KOPT-K1 (cell line): ENCODE measurements around the gene ECSIT.

Experiments
- H3K27ac ChIP-seq: fragments of 200-600 bp; sonication (generic); 2 replicates; pipeline ENCODE4 v1.5.1; 2016; ENCODE audit warnings: antibody characterized with exemption, mild to moderate bottlenecking, low read depth, low read length; ENCODE audit not compliant: poor library complexity, severe bottlenecking
- H3K36me3 ChIP-seq: fragments of 200-600 bp; sonication (generic); 2 replicates; pipeline ENCODE4 v1.5.1; 2017; ENCODE audit warnings: antibody characterized with exemption, mild to moderate bottlenecking, low read length, moderate library complexity; ENCODE audit not compliant: insufficient read depth
- H3K9me3 ChIP-seq: fragments of 200-600 bp; sonication (generic); 2 replicates; pipeline ENCODE4 v1.5.1; 2017; ENCODE audit warnings: antibody characterized with exemption, low read length, mild to moderate bottlenecking; ENCODE audit not compliant: insufficient read depth, poor library complexity, severe bottlenecking

The ECSIT gene

DNA sequence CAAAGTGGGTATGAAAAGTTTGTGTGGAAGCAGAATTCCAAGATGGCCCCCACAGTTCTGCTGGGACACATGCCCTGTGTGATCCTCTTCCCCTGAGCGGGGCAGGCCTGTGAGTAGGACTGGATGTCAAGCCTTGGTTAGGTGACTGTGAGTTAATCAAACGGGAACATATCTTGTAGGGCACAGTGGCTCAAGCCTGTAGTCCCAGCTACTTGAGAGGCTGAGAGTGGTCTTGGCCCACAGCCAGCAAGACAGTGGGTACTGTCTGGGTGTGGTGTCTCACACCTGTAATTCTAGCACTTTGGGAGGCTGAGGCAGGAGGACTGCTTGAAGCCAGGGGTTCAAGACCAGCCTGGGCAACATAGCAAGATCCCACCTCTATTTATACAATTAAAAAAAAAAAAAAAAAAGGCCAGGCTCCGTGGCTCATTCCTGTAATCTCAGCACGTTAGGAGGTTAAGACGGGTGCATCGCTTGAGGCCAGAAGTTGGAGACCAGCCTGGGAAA, 29.7 kb downstream of the ECSIT start:
- H3K9me3 ChIP-seq = no peaks in the 10 kb centered on the region
- no peak overlapping the region for H3K27ac ChIP-seq
- peaks cover 21% of the 10 kb centered on the region for H3K36me3 ChIP-seq

DNA sequence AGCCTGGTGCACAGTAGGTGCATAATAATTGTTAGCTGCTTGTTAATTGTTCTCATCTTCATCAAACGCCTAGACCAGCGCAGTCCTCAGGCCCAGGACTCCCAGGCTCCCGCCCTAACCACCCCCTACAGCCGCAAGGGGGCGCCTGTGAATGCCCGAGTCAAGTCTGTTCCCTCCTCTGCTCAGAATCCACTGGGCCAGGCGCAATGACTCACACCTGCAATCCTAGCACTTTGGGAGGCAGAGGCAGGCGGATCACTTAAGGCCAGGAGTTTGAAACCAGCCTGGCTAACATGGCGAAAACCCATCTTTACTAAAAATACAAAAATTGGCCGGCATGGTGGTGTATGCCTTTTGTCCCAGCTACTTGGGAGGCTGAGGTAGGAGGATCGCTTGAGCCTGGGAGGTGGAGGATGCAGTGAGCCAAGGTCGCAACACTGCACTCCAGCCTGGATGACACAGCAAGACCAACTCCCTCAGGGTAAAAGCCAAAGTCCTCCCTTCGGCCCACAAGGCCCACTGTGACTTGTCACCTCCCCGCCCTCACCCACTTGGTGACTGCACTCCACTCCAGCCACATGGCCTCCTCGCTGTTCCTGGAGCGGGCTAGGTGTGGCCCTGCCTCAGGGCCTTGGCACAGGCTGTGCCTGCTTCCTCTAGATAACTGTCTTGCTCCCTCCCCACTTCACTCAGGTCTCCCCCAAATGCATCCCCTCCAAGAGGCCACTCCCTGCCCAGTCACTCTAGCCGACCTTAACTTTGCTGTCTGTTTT, 32.4 kb downstream of the ECSIT start:
- Histone ChIP-seq H3K36me3 (peaks cover 21% of the 10 kb centered on the region), H3K9me3 (no peaks in the 10 kb centered on the region), H3K27ac (no peak overlapping the region)

DNA sequence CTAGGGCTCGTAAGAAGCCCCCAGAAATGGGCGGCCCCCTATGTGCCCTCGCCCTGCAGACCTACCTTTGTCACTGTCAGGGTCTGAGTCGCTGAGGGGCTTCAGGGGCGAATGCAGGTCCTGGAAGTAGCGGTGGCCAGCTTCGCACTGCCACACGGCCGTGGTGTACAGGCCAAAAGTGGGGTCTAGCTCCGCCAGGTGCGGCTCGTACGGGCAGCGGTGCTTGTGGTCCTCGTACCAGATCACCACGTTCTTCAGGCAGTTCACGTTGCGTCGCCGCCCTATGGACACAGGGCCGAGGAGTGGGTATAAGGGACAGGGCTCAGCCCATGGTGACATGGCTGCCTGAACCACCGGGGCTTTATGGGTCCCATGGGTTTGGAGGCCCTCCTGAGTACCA, 33.0 kb downstream of the ECSIT start:
- Histone ChIP-seq H3K36me3 (peaks cover 27% of the 10 kb centered on the region), H3K27ac (no peak overlapping the region), H3K9me3 (no peaks in the 10 kb centered on the region)

DNA sequence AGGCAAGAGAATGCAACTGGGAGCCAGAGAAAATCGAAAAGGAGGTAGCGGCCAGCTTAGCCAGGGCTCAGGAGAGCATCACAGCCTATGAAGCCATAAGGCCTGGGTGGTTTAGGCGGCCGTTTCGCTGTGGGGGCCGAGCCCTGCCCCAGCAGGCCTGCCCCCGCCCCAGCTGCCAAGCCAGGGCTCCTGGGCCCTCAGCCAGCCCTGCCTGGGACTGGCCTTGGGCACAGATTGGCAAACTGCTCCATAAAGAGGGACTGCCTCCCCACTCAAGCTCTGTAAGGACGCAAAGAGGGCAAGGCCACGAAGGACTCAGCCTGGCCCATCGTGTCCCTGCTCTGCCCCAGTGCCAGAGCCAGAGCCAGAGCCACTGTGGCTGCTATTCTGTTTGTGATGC, 33.5 kb downstream of the ECSIT start:
- no peaks in the 10 kb centered on the region for H3K9me3 ChIP-seq
- H3K36me3 ChIP-seq = peaks cover 31% of the 10 kb centered on the region
- no peak overlapping the region for H3K27ac ChIP-seq

DNA sequence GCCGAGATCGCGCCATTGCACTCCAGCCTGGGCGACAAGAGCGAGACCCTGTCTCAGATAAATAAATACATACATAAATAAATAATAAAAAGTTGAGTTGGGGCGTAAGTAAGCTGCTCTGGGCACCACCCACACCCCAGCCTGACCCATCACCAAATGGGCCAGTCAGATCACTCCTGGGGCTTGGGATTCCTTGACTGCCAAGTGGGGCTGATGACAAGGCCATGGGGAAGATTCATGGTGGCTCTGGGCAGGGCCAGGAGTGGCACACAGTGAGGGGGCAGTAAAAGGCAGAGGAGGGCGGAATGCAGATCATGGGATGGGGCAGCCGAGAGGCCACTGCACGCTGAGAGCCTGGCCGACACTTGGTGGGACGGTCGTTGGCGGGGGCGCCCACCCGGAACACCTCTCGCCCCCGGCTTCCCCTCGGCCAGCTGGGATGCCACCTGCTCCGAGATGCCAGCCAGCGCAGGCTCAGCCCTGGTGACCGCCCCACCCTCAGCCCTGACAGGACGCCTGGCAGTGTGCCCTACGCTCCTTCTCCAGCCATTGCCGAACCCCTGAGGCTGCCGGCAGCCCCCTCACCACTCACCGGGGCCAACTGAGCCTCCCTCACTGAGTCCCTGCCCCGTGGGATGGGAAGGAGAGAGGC, 34.2 kb downstream of the ECSIT start:
- Histone ChIP-seq H3K9me3 (no peaks in the 10 kb centered on the region), H3K36me3 (peaks cover 38% of the 10 kb centered on the region)

DNA sequence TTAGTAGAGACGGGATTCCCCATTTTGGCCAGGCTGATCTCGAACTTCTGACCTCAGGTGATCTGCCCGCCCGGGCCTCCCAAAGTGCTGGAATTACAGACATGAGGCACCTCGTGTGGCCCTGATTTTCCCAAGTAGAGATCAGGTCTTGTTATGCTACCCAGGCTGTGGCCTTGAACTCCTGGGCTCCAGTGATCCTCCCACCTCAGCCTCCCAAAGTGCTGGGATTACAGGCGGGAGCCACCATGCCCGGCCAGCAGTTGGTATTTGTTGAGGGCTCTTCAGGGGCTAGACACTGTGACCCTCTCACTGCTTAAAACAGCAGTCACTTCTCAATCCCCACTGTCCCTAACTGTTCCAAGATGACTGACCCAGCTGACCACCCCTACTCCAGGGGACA, 39.6 kb downstream of the ECSIT start:
- peaks cover 21% of the 10 kb centered on the region; the same call in 1 of the 2 replicates for H3K36me3 ChIP-seq
- no peak overlapping the region for H3K27ac ChIP-seq
- no peaks in the 10 kb centered on the region for H3K9me3 ChIP-seq

More for the DNA sequence above, 34.2 kb downstream of the ECSIT start:
- no peak overlapping the region for H3K27ac ChIP-seq

DNA sequence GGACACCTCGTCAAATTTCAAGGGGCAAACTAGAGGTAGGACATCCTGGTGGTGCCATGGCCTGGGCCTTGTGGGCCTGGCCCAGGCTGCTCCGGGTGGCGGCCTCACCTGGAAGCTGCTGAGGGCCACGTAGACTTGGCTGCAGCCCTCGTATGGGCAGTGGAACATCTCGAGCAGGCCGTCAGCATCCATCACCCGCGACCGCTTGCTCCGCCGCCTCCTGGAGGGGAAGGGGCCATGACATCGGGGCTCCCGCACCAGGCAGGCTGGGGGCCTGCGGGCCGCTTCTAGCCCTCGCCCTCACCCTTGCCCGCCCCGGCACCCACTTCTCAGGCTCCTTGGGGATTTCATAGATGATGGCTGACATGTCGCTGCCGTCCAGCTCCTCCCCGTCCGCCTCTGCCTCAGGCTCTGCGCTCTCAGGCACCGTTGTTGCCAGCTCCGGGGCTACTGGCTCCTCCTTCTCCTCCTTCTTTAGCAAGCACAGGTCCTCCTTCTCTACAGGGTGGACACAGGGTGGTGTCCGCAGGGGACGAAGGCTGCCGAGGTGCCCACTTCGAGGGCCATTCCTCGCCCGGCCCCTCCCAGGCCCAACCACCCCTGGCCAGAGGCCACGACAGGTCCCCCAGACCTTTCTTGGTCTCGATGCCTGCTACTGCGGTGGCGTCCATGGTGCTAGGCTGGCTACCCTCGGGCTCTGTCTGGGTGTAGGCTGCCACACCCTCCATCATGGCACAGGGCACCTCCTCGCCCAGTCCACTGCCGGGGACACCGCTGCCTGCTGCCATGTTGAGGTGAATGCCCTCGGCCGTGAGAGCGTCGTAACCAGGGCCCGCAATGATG, 42.1 kb downstream of the ECSIT start:
- H3K27ac ChIP-seq = no peak overlapping the region
- H3K9me3 ChIP-seq = no peaks in the 10 kb centered on the region
- peaks cover 21% of the 10 kb centered on the region; the same call in 1 of the 2 replicates for H3K36me3 ChIP-seq

DNA sequence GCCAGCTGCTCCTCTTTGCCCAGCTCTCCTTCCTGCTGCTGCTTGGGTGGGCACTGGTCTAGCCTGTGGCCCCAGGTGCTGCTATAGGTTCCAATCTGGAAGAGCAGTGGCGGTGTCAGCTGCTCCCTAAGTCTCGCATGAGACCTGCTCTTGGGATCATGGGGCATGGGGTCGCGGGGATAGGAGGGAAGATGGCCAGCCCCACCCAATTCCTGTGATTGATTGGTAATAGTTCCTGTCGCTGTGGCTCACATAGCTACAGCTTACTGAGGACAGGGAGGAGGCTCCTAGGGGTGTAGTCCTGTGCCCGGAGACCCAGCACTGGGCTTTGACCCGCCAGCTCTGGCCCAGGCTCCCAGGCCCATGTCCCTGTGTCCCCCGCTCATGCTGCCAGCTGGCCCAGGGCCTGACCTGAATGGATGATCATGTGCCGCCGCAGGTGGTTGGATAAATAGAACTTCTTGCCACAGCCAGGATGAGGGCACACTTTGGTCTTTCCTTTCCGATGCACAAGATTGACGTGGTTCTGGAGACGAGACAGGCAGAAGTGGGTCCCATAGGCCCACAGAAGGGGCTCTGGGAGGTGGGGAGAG, 43.6 kb downstream of the ECSIT start:
- Histone ChIP-seq H3K27ac (no peak overlapping the region), H3K9me3 (no peaks in the 10 kb centered on the region), H3K36me3 (peaks cover 10% of the 10 kb centered on the region; the same call in 1 of the 2 replicates)

DNA sequence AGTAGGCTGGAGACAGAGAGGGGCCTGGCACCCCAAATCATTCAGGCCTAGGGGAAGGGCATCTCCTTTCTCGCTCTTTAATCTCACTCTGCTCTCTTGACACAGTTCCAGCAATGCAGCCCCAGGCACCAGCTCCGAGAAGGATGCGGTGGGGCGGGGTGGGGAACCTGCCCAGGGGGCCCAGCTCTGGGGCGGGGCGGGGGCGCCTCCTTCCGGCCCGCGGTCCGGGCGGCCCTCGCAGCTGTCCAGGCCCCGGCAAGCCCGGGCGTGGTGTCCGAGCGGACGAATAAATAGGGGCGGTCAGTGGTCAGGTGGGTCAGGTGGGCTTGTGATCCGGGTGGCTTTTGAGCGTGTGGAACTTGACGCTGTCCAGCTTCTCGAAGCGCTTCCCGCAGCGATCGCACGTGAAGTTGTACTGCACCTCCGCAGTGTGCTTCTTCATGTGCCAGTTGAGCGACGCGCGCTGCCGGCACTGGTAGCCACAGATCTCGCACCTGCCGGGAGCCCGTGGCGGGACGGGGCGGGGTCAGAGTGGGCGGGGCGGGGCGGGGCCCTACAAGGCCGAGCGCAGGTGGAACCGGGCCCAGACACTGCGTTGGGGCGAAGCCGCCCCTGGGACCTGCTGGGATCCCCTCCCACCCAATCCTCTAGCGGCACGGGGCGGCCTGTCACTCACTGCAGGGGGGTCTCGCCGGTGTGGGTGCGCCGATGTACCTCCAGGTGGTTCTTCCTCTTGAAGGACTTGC, 45.4 kb downstream of the ECSIT start:
- H3K27ac ChIP-seq = no peak overlapping the region
- H3K36me3 ChIP-seq = no peaks in the 10 kb centered on the region
- H3K9me3 ChIP-seq = no peaks in the 10 kb centered on the region

DNA sequence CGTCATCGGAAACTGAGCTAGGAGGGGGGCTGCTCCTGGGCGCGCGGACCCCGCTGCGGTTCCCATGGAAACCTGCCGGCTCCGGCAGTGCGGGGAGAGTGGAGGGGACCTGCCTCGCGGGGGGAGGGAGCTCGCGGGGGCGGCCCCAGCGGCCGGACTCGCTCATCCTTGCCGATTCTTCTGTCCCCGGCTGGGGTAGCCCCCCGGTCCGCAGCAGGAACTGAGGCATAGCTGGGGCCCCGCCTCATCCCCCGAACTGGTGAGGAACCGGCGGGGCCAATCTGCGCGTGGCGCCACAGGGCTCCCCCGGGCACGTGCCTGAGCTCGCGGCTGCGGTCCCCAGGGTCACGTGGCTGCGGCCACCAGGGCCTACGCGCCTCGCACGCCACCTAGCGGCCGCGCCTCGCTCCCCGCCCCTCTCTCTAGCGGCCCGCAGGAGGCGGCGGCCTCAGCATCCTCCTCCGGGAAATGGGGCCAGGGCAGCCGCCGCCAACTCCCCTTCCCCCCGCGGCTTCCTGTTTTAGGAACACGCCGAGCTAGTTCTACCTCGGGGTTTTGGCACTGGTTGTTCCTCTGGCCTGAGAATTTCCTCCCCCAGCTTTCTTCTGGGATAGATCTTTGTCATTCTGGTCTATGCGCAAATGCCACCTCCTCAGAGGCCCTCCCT, 46.4 kb downstream of the ECSIT start:
- Histone ChIP-seq H3K9me3 (no peaks in the 10 kb centered on the region), H3K27ac (no peak overlapping the region), H3K36me3 (no peaks in the 10 kb centered on the region)

DNA sequence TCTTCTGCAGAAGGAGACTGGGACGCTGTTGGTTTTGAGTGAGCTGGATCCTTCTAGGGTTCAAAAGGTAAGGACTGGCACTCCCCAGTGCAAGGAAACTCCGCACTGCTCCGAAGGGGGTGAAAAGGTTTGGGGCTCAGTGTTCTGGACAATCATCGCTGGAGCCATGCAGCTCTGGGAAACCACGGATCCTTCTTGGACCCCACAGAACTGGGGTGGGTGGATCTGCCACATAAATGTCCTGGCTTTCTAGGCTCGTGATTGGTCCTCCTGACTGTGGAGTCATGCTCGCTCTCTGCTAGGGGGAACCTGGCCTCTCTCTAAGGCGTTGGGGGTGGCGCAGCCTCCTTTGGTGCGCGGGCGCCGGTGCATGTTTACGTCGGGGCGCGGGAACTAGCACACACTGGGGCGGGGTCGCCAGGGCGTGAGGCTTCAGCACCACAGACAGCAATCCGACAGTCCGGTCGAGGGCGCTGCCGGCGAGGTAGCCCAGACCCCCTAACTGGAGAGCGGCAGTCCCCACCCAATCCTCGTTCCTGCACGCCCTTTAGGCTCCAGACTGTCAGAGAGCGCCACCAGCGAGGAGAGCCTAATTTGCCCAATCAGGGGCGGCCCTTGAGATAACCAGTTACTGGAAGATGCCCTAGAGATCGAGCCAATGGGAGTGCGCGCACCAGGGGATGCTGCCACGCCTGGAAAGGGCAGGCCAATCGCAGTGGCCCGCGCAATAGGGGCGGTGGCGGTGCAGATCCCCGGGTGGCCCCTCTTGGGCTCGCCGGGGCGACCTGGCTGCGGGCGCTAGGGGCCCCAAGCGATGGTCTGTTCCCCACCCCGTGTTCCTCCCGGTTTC, 47.2 kb downstream of the ECSIT start:
- no peak overlapping the region for H3K27ac ChIP-seq
- no peaks in the 10 kb centered on the region for H3K9me3 ChIP-seq

DNA sequence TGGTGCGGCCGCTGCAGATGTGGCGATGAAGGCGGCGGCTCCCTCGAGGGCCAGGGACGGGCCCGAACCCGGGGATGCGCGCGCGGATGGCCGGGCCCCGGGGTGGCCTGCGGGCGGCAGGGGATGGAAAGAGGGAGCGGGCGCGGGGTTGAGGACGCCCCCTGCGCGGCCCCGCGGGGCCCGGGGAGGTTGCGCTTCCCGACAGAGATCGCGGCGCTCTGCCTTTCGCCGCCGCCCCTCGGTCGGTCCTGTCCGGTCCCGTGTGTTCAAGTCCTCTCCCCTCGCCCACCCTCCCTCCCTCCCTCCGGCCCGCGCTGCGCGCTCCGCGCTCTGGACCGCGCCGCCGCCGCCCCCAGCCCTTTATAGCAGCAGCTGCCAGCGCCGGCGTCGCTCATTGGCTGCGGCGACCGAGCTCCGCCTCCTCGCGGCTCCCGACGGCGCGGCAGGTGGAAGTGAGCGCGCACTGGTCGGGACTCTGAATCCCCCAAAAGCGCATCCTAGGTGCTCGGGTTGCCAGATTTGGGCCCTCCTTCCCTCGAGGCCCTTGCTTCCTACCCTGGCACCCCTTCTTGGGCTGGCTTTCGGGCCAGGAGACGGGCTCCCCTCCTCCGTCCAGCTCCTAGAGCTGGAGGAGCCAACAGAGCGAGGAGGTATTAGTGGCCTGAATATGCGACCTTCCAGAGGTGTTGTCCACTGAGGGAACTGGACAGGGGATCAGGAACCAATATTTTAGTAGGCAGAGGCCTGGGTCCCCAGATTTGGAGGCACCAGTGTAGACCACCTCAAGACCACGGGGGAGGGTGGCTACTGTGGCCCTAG, 48.0 kb downstream of the ECSIT start, which contains the start of gene ELAVL3:
Gene ELAVL3 (minus strand): TSS at position 332 of the 819 bp plus-strand sequence. CDS start 438 bp downstream, outside the sequence.
- H3K27ac ChIP-seq = no peak within 1 kb of the TSS

More for the DNA sequence above, 47.2 kb downstream of the ECSIT start:
- H3K36me3 ChIP-seq = no peaks in the 10 kb centered on the region

More for the DNA sequence above, 48.0 kb downstream of the ECSIT start, which contains the start of gene ELAVL3:
- no peaks in the 10 kb centered on the region for H3K36me3 ChIP-seq
- H3K9me3 ChIP-seq = no peaks in the 10 kb centered on the region
